ENCODE results near the gene RABGGTA. TPM values are rescaled to one million over a fixed set of nuclear protein-coding genes. Genes with fewer than 3 reads are reported as not detected.
A peak's percentile ranks its signal among the peaks of the same experiment; 100 is the strongest.

The RABGGTA gene
- 79.2 and 89.2 TPM in 2 replicates for total RNA-seq (2013; cell fraction: nucleolus; rRNA removed)
- total RNA-seq (2014; rRNA removed) (54.1 and 55.7 TPM in 2 replicates), total RNA-seq (2014; rRNA removed; fragmentation: Illumina TruSeq; extraction: Trizol) (19.1 and 20.2 TPM in 2 replicates), total RNA-seq (2021) (54.4 and 59.1 TPM in 2 replicates), polyA plus RNA-seq (2011; rRNA removed) (15.8 and 37.5 TPM in 2 replicates), polyA plus RNA-seq (2014; fragmentation: Illumina TruSeq; extraction: Trizol) (18.4 and 35.6 TPM in 2 replicates), polyA plus RNA-seq (2014; fragmentation: Nextera tagmentation; extraction: Ambion mirVana) (10 to 100 TPM; 38.2 to 38.6 TPM), polyA plus RNA-seq (2014; rRNA removed) (55.1 and 59.8 TPM in 2 replicates), polyA plus RNA-seq (2016; fragmentation: Nextera tagmentation; extraction: Ambion mirVana) (10 to 100 TPM; 69.5 to 75.6 TPM), polyA minus RNA-seq (2011; rRNA and poly(A)+ RNA removed) (62.7 and 113 TPM in 2 replicates), Bru-seq, nascent RNA (percentile 74 among the genes with signal in this experiment), BruChase-seq, experiment 1, labeled RNA remaining after a 6-hour chase (percentile 78 among the genes with signal in this experiment), BruChase-seq, experiment 2, labeled RNA remaining after a 2-hour chase (percentile 69 among the genes with signal in this experiment)
- polyA plus RNA-seq (2011; ENCODE audit: low read depth) = 47.3 TPM
- polyA plus RNA-seq (2011; cell fraction: cytosol; rRNA removed) = 61.6 and 68.3 TPM in 2 replicates
- polyA plus RNA-seq (2011; cell fraction: nucleus; rRNA removed) = 400 and 440 TPM in 2 replicates
- polyA plus RNA-seq (2012) = 43.8 and 44.9 TPM in 2 replicates
- polyA minus RNA-seq (2011; cell fraction: cytosol; rRNA and poly(A)+ RNA removed) = 22.2 and 29.2 TPM in 2 replicates
- polyA minus RNA-seq (2011; cell fraction: nucleus; rRNA and poly(A)+ RNA removed) = 119 and 166 TPM in 2 replicates
- long read RNA-seq, experiment 1, transcript RABGGTA-201 (17 exons, 2,088 nt) = major isoform, 28 of 57 reads
- long read RNA-seq, experiment 1, transcript RABGGTA-202 (16 exons, 2,265 nt) = minor isoform, 6 of 57 reads
- long read RNA-seq, experiment 1, partial matches to known transcripts = 4 of 57 reads
- long read RNA-seq, experiment 1, other reads (novel, unspliced or antisense) = 18 of 57 reads
- long read RNA-seq, experiment 2, transcript RABGGTA-201 (17 exons, 2,088 nt) = major isoform, 24 of 43 reads
- long read RNA-seq, experiment 2, partial matches to known transcripts = 3 of 43 reads
- long read RNA-seq, experiment 2, other reads (novel, unspliced or antisense) = 12 of 43 reads

GRCh38 chr14:24271134-24271833 lies at the start of gene RABGGTA:
TSS of gene RABGGTA (minus strand) at chr14:24271597. CDS start at chr14:24271115, 482 bp downstream.
- Histone ChIP-seq H3K9ac (ENCODE audit: control insufficient read depth, insufficient read depth, low read length) (peak within 1 kb of the TSS; percentile 99), H3K9me3 (replicated peaks; ENCODE audit: control insufficient read depth, insufficient read depth, low read length) (no peaks in the 10 kb centered on the region), H3K27ac (ENCODE audit: control insufficient read depth, insufficient read depth) (peak within 1 kb of the TSS; percentile 99), H3K4me1 (ENCODE audit: control insufficient read depth, insufficient read depth, low read length) (peaks cover 25% of the 10 kb centered on the region), H3K27me3 (replicated peaks in 1 of 2; ENCODE audit: control insufficient read depth in 2 of 2, insufficient read depth in 2 of 2, low read length in 1 of 2) (no peaks in the 10 kb centered on the region), H3K4me2 (ENCODE audit: control insufficient read depth, insufficient read depth) (peak within 1 kb of the TSS; percentile 35), H3K36me3 (ENCODE audit: control insufficient read depth in 2 of 2, insufficient read depth in 2 of 2, low read length in 1 of 2) (peaks cover 3 to 18% of the 10 kb centered on the region in 2 experiments; a peak in 3 of 4 replicates), H2AFZ (ENCODE audit: control insufficient read depth, low read depth, low read length) (peak within 1 kb of the TSS; percentile 91), H3K79me2 (ENCODE audit: control insufficient read depth, insufficient read depth, low read length) (peaks cover 14% of the 10 kb centered on the region), H3K4me3 (peak within 1 kb of the TSS; percentile 88), H4K20me1 (ENCODE audit: control insufficient read depth, insufficient read depth) (no peaks in the 10 kb centered on the region)
- under 1% methylated on average over 52 of the region's 61 CpGs for WGBS (ENCODE audit: insufficient coverage, insufficient replicate concordance, low lambda C conversion rate, missing lambda C conversion rate)
- ChIA-PET SMC1A (ENCODE audit: uncharacterized antibody, unreplicated experiment) (interaction anchor here (1.0 to 8.9 kb wide), 14 partner anchors 8 to 171 kb away, joined by 3 to 141 read pairs (median 5); partner anchors contain the start of genes DCAF11, DHRS1, IPO4 and NOP9), CTCF (interaction anchor here (0.6 to 17.1 kb wide), 19 partner anchors 9 to 160 kb away, joined by 3 to 269 read pairs (median 4); partner anchors contain the start of genes CBLN3, CHMP4A, CIDEB and DHRS1), RAD21 (ENCODE audit: unreplicated experiment) (interaction anchor here (0.8 to 5.6 kb wide), 12 partner anchors 9 to 125 kb away, joined by 3 to 59 read pairs (median 6); partner anchors contain the start of genes CIDEB, IPO4, IRF9 and PSME2), POLR2A (interaction anchor here (0.5 to 10.9 kb wide), 17 partner anchors 9 to 160 kb away, joined by 3 to 171 read pairs (median 5); partner anchors contain the start of genes CIDEB, DHRS1, EMC9 and MDP1)
- DNase-seq (ENCODE audit: low read depth, low spot score) = peak; percentile 80
- peak; percentile 76 for FAIRE-seq
- intact Hi-C loops (cut with micrococcal nuclease; ENCODE audit: unreplicated experiment) (loop anchor here (1.0 to 2.0 kb wide), 4 partner anchors 24 to 54 kb away; partner anchors contain the start of genes MDP1 and TINF2), in situ Hi-C loops (cut with MboI) (no loop called here)
- peak; percentile 89 for ATAC-seq
- BruUV-seq (replicated peaks) = no TSS peak
- peak; percentile 77 for TF ChIP-seq RELA (IDR thresholded peaks at IDR 0.05; ENCODE audit: borderline replicate concordance, partially characterized antibody)
- no peak for TF ChIP-seq FOXM1 (IDR thresholded peaks at IDR 0.05; ENCODE audit: low read depth, low read length)
- no peak for TF ChIP-seq NFXL1 (IDR thresholded peaks at IDR 0.05; ENCODE audit: borderline replicate concordance)
- peak; percentile 39 to 59; a peak in 1 of 4 replicates for TF ChIP-seq ETV6 (conservative IDR thresholded peaks at IDR 0.05 in 1 of 2, IDR thresholded peaks at IDR 0.05 in 1 of 2; ENCODE audit: borderline replicate concordance in 1 of 2, low read depth in 1 of 2)
- peak; percentile 86 for TF ChIP-seq MXI1 (IDR thresholded peaks at IDR 0.05; ENCODE audit: low read depth, low read length)
- peak; percentile 84 to 93 (median 86); a peak in 5 of 6 replicates for TF ChIP-seq CTCF (IDR thresholded peaks at IDR 0.05 in 2 of 3, conservative IDR thresholded peaks at IDR 0.05 in 1 of 3; ENCODE audit: control insufficient read depth in 2 of 3, extremely low read depth in 1 of 3, insufficient read depth in 1 of 3, low read depth in 3 of 3, low read length in 3 of 3)
- no peak for TF ChIP-seq SKIL (IDR thresholded peaks at IDR 0.05; ENCODE audit: low read depth, poor library complexity, severe bottlenecking)
- TF ChIP-seq USF2 (IDR thresholded peaks at IDR 0.05; ENCODE audit: borderline replicate concordance, low read depth, low read length) = no peak; the same call in 1 of the 2 replicates
- TF ChIP-seq IRF3 (IDR thresholded peaks at IDR 0.05) = no peak

Measured in GM12878 (cell line).